Measurements from ENCODE around the gene EFCAB14.

Gene EFCAB14

GRCh38 chr1:46677339-46677738 lies 41.6 kb downstream of the EFCAB14 start:
- no peak for TF ChIP-seq EGR1 (IDR thresholded peaks at IDR 0.05)
- TF ChIP-seq YY1 (IDR thresholded peaks at IDR 0.05; ENCODE audit: low read depth), result no peak
- TF ChIP-seq CEBPB (IDR thresholded peaks at IDR 0.05), result no peak
- no peak for TF ChIP-seq USF1 (IDR thresholded peaks at IDR 0.05)
- TF ChIP-seq TAF1 (IDR thresholded peaks at IDR 0.05; ENCODE audit: low read depth), result no peak
- no peak for TF ChIP-seq TEAD4 (IDR thresholded peaks at IDR 0.05)
- TF ChIP-seq MAX (IDR thresholded peaks at IDR 0.05), result no peak
- TF ChIP-seq EP300 (IDR thresholded peaks at IDR 0.05; ENCODE audit: borderline replicate concordance), result no peak
- TF ChIP-seq NFIC (IDR thresholded peaks at IDR 0.05), result no peak
- TF ChIP-seq RAD21 (IDR thresholded peaks at IDR 0.05; ENCODE audit: low read depth), result no peak
- TF ChIP-seq REST (IDR thresholded peaks at IDR 0.05; ENCODE audit: low read depth), result no peak
- no peak for TF ChIP-seq ZBTB7A (IDR thresholded peaks at IDR 0.05; ENCODE audit: low read depth)
- TF ChIP-seq CREB1 (IDR thresholded peaks at IDR 0.05; ENCODE audit: low read depth), result no peak
- TF ChIP-seq TCF12 (IDR thresholded peaks at IDR 0.05; ENCODE audit: low read depth), result no peak
- TF ChIP-seq FOXM1 (IDR thresholded peaks at IDR 0.05; ENCODE audit: borderline replicate concordance, low read depth), result no peak

GRCh38 chr1:46676531-46676930 lies 42.4 kb downstream of the EFCAB14 start:
- no peak for TF ChIP-seq USF1 (IDR thresholded peaks at IDR 0.05)
- no peak for TF ChIP-seq EP300 (IDR thresholded peaks at IDR 0.05; ENCODE audit: borderline replicate concordance)
- no peak for TF ChIP-seq EGR1 (IDR thresholded peaks at IDR 0.05)
- no peak for TF ChIP-seq YY1 (IDR thresholded peaks at IDR 0.05; ENCODE audit: low read depth)
- TF ChIP-seq CREB1 (IDR thresholded peaks at IDR 0.05; ENCODE audit: low read depth), result no peak
- TF ChIP-seq TCF12 (IDR thresholded peaks at IDR 0.05; ENCODE audit: low read depth), result no peak
- no peak for TF ChIP-seq TEAD4 (IDR thresholded peaks at IDR 0.05)
- TF ChIP-seq REST (IDR thresholded peaks at IDR 0.05; ENCODE audit: low read depth), result no peak

GRCh38 chr1:46675549-46676314 lies 43.2 kb downstream of the EFCAB14 start:
- TF ChIP-seq CREB1 (IDR thresholded peaks at IDR 0.05; ENCODE audit: low read depth), result no peak
- TF ChIP-seq TEAD4 (IDR thresholded peaks at IDR 0.05), result no peak
- no peak for TF ChIP-seq TCF12 (IDR thresholded peaks at IDR 0.05; ENCODE audit: low read depth)
- TF ChIP-seq EP300 (IDR thresholded peaks at IDR 0.05; ENCODE audit: borderline replicate concordance), result no peak
- TF ChIP-seq CEBPB (IDR thresholded peaks at IDR 0.05), result peak; percentile 82
- no peak for TF ChIP-seq RAD21 (IDR thresholded peaks at IDR 0.05; ENCODE audit: low read depth)
- no peak for TF ChIP-seq FOXM1 (IDR thresholded peaks at IDR 0.05; ENCODE audit: borderline replicate concordance, low read depth)

GRCh38 chr1:46673749-46674182 lies 45.1 kb downstream of the EFCAB14 start:
- TF ChIP-seq REST (IDR thresholded peaks at IDR 0.05; ENCODE audit: low read depth) (no peak), MAX (IDR thresholded peaks at IDR 0.05) (no peak), TEAD4 (IDR thresholded peaks at IDR 0.05) (no peak), EP300 (IDR thresholded peaks at IDR 0.05; ENCODE audit: borderline replicate concordance) (no peak), NFIC (IDR thresholded peaks at IDR 0.05) (no peak), ZBTB7A (IDR thresholded peaks at IDR 0.05; ENCODE audit: low read depth) (no peak), YY1 (IDR thresholded peaks at IDR 0.05; ENCODE audit: low read depth) (no peak)

Data from Ishikawa (cell line).